Measurements from ENCODE around the gene COL1A2. TPM values are rescaled to one million over a fixed set of nuclear protein-coding genes. Genes with fewer than 3 reads are reported as not detected.

Gene COL1A2
- total RNA-seq (ENCODE audit: unreplicated experiment) = 6.8 TPM
- long read RNA-seq, partial matches to known transcripts = 1 of 1 reads
- long read RNA-seq, other reads (novel, unspliced or antisense) = 0 of 1 reads

DNA sequence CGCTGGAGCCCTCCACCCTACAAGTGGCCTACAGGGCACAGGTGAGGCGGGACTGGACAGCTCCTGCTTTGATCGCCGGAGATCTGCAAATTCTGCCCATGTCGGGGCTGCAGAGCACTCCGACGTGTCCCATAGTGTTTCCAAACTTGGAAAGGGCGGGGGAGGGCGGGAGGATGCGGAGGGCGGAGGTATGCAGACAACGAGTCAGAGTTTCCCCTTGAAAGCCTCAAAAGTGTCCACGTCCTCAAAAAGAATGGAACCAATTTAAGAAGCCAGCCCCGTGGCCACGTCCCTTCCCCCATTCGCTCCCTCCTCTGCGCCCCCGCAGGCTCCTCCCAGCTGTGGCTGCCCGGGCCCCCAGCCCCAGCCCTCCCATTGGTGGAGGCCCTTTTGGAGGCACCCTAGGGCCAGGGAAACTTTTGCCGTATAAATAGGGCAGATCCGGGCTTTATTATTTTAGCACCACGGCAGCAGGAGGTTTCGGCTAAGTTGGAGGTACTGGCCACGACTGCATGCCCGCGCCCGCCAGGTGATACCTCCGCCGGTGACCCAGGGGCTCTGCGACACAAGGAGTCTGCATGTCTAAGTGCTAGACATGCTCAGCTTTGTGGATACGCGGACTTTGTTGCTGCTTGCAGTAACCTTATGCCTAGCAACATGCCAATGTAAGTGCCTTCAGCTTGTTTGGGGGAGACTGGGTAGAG is at the start of gene COL1A2:
Gene COL1A2 (plus strand): TSS at position 459 of the 704 bp plus-strand sequence. CDS start 137 bp downstream, at position 596.
- peak within 1 kb of the TSS; percentile 62 for H3K4me3 Mint-ChIP-seq (ENCODE audit: unreplicated experiment)
- H3K9me3 Mint-ChIP-seq (ENCODE audit: unreplicated experiment) = peaks cover 3% of the 10 kb centered on the region
- no peaks in the 10 kb centered on the region for H3K36me3 Mint-ChIP-seq (ENCODE audit: unreplicated experiment)
- peaks cover 8% of the 10 kb centered on the region for H3K4me1 Mint-ChIP-seq (ENCODE audit: low read depth, unreplicated experiment)
- DNase-seq = peak; percentile 21
- H3K27ac Mint-ChIP-seq (ENCODE audit: unreplicated experiment) = peak within 1 kb of the TSS; percentile 70
- TF ChIP-seq, protein P1, sequence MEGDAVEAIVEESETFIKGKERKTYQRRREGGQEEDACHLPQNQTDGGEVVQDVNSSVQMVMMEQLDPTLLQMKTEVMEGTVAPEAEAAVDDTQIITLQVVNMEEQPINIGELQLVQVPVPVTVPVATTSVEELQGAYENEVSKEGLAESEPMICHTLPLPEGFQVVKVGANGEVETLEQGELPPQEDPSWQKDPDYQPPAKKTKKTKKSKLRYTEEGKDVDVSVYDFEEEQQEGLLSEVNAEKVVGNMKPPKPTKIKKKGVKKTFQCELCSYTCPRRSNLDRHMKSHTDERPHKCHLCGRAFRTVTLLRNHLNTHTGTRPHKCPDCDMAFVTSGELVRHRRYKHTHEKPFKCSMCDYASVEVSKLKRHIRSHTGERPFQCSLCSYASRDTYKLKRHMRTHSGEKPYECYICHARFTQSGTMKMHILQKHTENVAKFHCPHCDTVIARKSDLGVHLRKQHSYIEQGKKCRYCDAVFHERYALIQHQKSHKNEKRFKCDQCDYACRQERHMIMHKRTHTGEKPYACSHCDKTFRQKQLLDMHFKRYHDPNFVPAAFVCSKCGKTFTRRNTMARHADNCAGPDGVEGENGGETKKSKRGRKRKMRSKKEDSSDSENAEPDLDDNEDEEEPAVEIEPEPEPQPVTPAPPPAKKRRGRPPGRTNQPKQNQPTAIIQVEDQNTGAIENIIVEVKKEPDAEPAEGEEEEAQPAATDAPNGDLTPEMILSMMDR (IDR thresholded peaks at IDR 0.05; ENCODE audit: partially characterized antibody, unreplicated experiment) = no peak
- no peaks in the 10 kb centered on the region for H3K27me3 Mint-ChIP-seq (ENCODE audit: unreplicated experiment)

DNA sequence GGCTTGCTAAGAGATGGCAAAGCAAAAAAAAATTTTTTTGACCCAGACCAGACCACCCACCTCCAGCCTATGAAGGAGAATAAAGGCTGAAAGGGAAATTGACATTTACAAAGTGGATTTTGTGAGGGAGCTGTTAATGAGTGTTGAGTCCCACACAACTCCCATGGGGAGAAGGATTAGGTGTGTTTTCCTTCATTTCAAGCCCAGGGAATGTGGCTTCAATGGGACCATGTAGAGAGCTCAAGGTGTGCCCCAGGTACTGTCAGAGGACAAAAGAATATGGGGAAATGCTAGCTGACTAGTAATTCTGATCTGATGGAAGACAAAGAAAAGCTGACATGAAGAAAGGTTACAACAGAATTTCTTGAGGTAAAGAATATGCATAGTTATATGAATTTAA is 48.8 kb upstream of the COL1A2 start:
- DNase-seq = no peak
- Mint-ChIP-seq H3K9me3 (ENCODE audit: unreplicated experiment) (no peaks in the 10 kb centered on the region), H3K36me3 (ENCODE audit: unreplicated experiment) (no peaks in the 10 kb centered on the region), H3K4me3 (ENCODE audit: unreplicated experiment) (no peak overlapping the region), H3K27ac (ENCODE audit: unreplicated experiment) (no peak overlapping the region), H3K27me3 (ENCODE audit: unreplicated experiment) (no peaks in the 10 kb centered on the region), H3K4me1 (ENCODE audit: low read depth, unreplicated experiment) (peaks cover 7% of the 10 kb centered on the region)
- TF ChIP-seq, protein P1 (IDR thresholded peaks at IDR 0.05; ENCODE audit: partially characterized antibody, unreplicated experiment) = no peak

DNA sequence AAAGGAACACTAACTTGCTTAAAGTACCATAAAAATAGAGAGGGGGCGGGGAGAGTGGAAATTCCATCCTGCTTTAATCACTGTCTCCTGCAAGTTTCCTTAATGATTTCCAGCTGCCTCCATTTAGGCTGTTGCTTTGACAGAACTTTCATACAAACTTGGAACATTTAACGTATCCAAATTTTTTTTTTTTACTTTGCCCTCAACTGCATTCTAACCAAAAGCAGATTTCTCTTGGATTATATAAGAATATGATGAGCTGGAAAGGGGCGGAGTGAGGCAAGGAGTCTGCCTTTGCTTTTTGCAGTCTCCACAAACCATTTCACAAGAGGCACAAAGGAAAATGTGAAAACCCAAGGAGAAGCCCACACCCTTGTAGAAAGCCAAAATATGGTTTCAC is 46.6 kb upstream of the COL1A2 start:
- Mint-ChIP-seq H3K9me3 (ENCODE audit: unreplicated experiment) (no peaks in the 10 kb centered on the region), H3K4me1 (ENCODE audit: low read depth, unreplicated experiment) (peaks cover 7% of the 10 kb centered on the region), H3K36me3 (ENCODE audit: unreplicated experiment) (no peaks in the 10 kb centered on the region), H3K27ac (ENCODE audit: unreplicated experiment) (no peak overlapping the region), H3K4me3 (ENCODE audit: unreplicated experiment) (no peak overlapping the region), H3K27me3 (ENCODE audit: unreplicated experiment) (no peaks in the 10 kb centered on the region)
- no peak for DNase-seq
- TF ChIP-seq, protein P1 (IDR thresholded peaks at IDR 0.05; ENCODE audit: partially characterized antibody, unreplicated experiment) = no peak

DNA sequence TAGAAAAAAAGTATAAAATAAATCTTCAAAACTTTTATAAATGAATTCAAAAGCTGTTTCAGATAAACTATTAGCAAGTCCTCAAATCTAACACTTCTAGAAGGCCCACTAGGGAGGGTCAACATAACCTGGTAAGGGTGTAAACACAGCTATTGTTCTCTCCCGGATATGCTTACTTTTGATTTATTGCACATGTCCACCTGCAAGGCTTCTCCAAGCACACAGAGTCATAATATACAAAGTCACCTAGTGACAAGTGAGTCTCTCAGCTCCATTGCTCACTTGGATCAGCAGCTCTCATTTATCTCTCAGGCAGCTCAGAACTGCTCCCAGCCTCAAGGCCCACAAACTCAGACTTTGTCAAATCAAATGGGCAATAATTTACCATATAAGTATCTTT is 44.0 kb upstream of the COL1A2 start:
- Mint-ChIP-seq H3K9me3 (ENCODE audit: unreplicated experiment) (no peaks in the 10 kb centered on the region), H3K27ac (ENCODE audit: unreplicated experiment) (no peak overlapping the region), H3K4me1 (ENCODE audit: low read depth, unreplicated experiment) (peaks cover 6% of the 10 kb centered on the region), H3K36me3 (ENCODE audit: unreplicated experiment) (no peaks in the 10 kb centered on the region), H3K4me3 (ENCODE audit: unreplicated experiment) (no peak overlapping the region), H3K27me3 (ENCODE audit: unreplicated experiment) (no peaks in the 10 kb centered on the region)
- DNase-seq = no peak
- TF ChIP-seq, protein P1 (IDR thresholded peaks at IDR 0.05; ENCODE audit: partially characterized antibody, unreplicated experiment) = no peak

DNA sequence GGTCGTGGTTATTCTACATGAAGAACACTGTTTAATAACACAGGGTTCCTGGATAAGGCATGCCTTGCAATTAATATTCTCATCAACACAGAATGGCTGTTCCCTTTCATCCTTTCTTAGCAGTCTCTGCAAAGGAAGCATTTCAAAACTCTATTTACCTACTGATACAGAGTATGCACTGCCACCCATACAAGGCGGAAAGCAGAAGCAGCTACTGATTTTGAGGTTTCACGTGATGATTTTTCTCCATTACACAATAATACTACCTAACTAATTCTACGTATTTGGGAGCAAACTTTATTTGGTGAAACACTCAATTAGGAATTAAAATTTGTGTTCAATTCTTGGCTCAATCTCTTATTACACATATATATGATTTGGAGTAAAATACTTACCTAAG is 43.0 kb upstream of the COL1A2 start:
- no peaks in the 10 kb centered on the region for H3K36me3 Mint-ChIP-seq (ENCODE audit: unreplicated experiment)
- no peak overlapping the region for H3K27ac Mint-ChIP-seq (ENCODE audit: unreplicated experiment)
- no peaks in the 10 kb centered on the region for H3K9me3 Mint-ChIP-seq (ENCODE audit: unreplicated experiment)
- no peak for DNase-seq
- TF ChIP-seq, protein P1 (IDR thresholded peaks at IDR 0.05; ENCODE audit: partially characterized antibody, unreplicated experiment) = no peak
- H3K4me3 Mint-ChIP-seq (ENCODE audit: unreplicated experiment) = no peak overlapping the region
- no peaks in the 10 kb centered on the region for H3K27me3 Mint-ChIP-seq (ENCODE audit: unreplicated experiment)
- no peaks in the 10 kb centered on the region for H3K4me1 Mint-ChIP-seq (ENCODE audit: low read depth, unreplicated experiment)

Measured in glutamatergic neuron (in vitro differentiated cells).